ENCODE data around the gene SKOR1. TPM values are rescaled to one million over a fixed set of nuclear protein-coding genes. Genes with fewer than 3 reads are reported as not detected.
A peak's percentile ranks its signal among the peaks of the same experiment; 100 is the strongest.

Gene SKOR1
- total RNA-seq, 1 donor from 2014 or later: 0.10 TPM

DNA sequence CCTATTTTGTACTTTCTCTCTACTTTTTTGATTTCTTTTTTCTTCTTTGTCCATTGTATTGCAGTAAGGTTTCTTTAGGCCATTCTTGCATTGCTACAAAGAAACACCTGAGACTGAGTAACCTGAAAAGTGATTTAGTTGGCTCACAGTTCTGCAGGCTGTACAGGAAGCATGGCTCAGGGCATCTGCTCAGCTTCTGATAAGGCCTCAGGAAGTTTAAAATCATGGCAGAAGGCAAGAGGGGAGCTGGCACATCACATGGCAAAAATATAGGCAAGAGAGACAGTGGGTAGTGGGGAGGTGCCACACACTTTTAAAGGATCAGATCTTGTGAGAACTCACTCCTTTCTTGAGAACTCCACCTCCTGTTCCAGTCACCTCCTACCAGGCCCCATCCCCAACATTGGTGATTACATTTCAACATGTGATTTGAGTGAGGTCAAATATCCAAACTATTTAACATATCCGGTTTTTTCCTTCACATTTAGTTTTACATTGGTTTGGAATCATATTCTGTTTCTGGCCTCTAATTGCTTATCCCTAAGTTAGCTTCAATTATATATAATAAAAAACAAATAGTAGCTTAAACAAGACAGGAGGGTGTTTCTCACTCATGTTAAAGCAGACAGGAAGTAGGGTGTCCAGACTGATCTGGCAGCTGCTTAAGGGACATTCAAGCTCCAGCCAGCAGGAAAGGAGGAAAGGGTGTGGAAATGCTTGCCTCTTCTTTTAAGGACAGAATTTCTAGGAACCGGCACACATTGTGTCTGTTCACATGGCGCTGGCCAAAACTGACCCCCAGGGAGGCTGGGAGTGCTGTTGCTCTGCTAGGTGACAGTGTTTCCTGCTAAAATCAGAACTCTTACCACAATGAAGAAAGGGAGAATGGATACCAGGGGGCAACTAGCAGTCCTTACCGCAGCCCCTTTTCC is 28.8 kb upstream of the SKOR1 start:
- DNase-seq (ENCODE audit: low read depth): no peak

DNA sequence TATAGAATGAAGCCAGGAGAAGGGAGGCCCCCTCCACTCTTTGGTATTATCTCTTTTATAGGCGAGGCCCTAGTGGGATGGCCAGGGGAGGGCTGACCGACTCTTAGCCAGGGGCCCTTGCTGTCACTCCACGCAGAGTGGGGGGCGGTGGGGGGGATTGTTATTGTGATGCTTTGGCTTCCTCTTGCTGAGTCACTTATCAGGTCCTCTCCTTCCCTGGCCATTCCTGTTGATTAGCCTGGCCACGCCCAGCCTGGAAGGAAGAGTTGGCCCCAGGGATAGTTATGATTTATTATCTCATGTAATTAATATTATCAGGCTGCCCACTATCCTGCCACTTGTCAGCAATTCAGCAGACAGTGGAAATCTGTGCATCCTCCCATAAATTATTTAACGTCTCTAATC is 25.5 kb upstream of the SKOR1 start:
- DNase-seq (ENCODE audit: low read depth): no peak

DNA sequence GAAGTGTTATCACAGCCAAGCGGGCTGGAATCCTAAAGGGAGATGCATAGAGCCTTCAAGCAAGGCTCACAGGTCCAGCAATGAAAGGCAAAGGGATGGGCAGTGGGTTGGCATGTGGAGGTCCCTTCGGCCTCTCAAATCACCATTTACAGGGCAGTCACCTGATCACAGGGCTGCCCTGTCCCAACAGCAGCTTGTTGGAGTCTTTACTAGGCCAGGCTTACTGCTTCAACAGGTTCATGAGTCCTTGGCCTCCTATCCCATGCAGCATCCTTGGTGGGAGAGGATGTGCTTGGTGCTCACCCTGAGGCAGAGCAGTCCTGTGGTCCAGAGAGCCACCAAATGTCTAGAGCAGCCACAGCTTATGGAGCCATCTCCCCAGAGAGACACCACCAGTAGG is 24.2 kb upstream of the SKOR1 start:
- no peak for DNase-seq (ENCODE audit: low read depth)

DNA sequence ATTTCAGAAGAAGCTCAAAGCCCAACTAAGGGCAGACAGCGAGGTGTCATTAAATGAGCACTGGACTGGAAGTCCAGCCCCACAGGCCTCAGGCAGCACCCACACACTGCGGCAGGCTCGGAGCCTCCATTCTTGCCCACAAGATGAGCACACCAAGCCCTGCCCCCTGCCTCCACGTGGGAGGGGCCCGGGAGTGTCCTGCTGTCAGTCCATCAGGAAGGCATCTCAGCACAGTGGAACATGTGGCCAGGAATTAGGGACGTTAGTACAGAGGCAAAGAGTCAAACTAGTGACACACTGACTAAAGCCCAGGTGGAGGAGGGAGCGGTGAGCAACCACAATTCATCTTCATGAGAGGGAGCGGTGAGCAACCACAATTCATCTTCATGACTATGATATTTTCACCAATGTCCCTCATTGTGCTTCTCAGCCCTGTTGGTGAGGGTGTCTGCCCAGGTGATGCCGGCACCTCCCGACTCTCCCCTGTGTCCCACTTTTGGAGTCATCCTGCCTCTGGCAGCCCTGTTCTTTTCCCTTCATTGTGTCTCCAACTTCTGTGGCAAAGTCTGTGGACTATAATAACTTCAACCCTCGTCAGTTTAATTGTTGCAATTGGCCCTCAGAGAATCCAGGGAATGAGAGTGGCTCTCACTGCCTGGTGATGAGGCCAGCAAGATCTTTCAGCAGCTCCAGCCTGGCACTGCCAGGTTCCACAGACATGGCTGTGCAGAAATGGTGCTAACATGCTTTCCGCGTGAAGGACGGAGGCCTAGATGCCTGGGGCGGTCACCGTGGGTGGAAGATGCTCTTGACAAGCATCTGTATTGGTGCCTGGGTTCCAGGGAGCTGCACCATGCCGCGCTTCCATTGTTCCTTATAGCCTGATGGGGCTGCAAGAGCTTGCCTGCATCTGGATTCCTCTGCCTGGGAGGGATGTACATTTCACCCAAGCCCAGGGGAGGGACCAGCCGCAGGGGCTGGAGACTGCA is 23.1 kb upstream of the SKOR1 start:
- DNase-seq (ENCODE audit: low read depth): no peak

DNA sequence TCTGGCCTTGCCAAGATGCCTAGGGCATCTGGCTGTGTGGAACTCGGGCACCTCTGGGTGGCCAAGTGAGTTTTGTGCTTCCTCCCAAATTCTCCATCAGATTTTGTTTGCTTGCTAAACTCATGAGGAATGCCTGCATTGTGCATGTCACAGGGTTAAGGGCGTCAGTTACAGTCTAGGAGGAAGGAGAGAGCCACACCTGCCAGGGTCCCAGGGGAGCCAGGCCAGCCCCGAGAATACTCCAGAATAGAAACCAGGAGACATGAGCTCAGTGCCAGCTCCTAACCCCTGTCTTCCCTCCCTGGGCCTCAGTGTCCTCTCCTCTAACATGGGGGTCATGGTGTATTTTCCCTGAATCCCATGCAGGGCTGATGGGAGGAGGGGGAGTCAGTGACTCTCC is 22.0 kb upstream of the SKOR1 start:
- no peak for DNase-seq (ENCODE audit: low read depth)

DNA sequence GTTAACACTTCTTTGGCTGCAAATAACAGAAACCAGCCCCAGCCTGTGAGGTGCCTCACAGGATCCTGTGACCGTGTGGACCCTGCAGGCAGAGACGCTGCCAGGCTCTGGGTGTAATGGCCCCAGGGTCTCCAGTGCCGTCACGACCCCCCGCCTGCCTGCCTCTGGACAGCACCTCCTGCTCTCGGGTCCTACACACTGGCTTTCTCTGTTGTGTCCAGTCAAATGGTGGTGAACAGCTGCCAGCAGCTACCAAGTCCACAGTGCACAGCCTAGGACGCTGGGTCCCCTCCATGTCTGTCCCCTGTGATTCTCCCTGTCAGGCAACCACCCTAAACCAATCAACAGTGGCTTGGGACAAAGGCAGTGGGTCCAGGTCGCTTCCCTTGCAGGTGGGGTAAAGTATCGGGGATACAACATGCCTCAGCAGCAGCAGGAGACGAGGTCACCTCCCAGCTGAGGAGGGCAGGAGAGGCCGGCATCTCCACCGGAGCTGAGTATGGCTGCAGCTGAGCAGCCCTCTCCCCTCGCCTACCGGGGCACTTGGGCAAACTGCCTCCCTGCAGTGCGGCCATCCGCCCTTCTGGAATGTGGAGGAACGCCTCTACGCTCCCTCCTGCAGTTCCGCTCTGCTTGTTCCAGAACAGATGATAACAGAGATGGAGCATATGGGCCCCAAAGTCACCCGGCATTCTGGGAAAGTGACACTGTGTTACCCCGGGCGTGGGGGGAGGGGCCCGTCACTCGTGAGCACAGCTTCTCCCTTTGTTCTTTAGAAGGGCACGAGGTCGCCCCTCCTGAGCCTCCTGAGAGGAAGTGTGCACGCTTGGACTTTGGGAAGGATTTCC is 21.1 kb upstream of the SKOR1 start:
- DNase-seq (ENCODE audit: low read depth): no peak

DNA sequence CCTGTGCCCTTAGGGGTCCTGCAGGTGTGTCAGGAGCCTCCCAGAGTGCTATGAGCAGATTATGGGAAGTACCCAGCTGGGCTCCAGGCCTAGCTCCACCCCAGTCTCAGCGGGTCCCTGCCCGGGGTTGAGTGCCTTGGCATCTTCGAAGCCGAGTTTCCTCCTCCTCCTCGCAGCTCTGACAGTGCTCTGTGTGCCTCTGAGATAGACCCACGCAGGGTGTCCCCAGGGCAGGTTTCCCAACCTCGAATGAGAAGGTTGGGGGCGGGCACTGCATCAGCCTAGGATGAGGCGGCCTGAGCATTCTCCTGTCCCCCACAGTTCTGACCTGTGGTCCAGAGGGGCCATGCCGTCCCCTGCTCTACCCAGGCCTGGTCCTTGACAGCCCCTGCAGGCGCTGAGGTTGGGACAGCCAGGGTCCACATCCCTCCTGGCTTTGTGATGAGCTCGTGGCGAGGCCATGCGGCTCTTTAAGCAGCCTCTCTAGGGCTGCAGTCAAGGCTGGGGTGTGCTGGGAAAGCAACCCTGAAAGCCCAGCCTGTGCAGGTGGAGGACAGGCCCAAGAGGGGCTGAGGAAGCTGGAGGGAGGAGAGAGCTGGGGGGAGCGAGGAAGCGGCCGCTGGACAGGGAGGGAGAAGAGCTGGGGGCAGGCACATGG is 20.2 kb upstream of the SKOR1 start:
- DNase-seq (ENCODE audit: low read depth): no peak

DNA sequence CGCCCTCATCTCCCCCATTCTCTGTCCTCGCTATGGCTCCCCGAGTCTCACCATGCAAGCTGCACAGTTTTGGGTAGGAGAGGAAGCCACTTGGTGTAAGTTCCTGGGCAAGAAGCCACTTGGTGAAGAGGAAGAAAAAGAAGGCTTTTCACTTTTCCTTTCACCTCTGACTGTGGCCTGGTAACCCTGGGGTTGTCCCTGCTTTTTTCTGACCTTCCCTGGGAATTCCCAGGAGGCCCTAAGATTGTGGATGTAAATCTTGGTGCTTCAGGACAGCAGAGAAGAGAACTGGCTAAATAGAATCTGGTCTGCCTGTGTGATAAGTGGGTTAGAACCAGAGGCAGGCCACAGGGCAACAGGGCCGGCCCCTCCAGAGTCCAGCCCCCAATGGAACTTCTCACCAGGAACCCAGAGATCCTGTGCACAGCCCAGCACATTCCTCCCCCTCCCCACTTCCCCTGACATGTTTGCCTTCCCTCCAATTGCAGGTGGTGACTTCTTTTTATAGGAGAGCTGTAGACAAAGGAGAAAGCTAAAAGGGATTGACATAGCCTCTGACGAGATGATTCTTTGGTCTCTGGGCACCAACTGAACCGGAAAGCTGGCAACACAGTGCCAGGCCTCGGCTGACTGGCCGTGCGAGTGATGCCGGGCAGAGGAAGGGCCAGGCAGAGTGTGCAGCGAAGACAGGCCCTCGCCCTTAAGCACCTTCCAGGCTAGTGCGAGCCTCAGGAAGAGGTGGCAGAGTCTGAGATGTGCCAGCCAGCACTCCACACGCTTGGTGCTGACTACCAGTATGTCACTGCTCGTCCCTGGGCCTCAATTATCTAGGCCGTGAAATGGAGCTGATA is 19.4 kb upstream of the SKOR1 start:
- peak; percentile 17 for DNase-seq (ENCODE audit: low read depth)

DNA sequence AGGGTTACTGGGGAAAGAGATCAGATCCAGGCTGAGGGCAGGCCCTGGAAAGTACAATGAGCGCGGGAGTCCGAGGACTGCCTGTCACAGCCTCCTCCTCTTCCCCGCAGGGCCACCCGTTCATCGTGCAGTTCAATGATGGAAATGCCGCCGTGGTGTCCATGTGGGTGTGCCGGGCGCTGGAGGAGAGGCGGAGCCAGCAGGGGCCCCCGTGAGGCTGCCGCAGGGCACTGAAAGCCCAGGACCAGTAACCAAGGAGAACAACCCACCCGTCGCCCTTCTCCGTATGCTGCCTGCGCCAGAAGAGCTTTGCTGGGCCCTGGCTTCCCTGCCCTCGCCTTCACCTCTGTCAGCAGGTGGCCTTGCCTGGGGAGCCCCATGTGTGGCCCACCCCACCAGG is 18.8 kb upstream of the SKOR1 start:
- DNase-seq (ENCODE audit: low read depth): no peak

DNA sequence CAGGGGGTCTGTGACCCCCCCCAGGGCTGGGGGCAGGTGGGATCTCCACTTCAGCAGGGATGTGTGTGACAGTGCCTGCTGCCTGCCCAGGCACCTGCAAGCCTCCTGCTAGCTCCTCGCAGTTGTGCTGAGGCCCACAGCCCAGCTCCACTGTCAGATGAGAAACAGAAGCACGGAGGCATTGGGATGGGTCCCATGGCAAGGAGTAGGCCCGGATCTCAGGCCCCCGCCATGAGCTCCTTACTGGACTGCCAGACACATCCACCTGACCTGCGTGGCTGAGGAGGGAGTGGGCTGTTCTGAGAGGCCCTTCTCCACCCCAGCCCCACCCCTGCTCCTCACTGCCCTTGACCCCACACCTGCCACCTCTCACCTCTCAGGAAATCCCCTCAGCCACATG is 18.2 kb upstream of the SKOR1 start:
- DNase-seq (ENCODE audit: low read depth): no peak

DNA sequence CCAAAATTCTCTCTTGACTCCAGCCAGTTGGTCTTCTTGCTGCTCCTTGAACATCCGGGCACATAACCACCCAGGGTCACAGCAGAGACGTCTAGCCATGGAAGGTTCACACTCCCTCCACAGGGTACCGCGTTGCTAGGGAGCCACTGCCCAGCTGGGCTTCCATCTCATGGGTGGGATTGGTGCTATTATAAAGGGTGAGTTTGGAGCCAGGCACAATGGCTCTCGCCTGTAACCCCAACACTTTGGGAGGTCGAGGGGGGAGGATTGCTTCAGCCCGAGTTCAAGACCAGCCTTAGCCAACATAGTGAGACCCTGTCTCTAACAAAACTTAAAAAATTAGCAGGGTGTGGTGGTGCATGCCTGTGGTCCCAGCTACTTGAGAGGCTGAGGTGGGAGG is 17.5 kb upstream of the SKOR1 start:
- no peak for DNase-seq (ENCODE audit: low read depth)

DNA sequence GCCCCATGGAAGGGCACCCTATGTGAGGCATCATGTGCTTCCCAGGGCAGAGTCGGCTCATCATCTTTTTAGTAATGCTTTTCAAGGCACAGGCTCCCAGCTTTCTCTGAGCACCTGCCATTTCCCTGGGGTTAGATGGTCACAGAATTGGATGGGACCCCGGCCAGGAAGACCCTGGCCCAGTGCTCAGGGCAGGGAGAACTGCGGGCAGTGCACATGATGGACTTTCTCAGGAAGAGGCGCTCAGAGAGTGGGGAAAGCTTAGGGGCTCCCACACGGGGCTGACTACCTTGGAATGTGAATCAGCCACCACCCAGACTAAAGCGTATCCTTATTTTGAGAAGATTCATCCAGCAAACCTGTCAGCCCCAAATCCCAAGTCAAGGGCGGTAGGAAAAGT is 16.5 kb upstream of the SKOR1 start:
- DNase-seq (ENCODE audit: low read depth): no peak

DNA sequence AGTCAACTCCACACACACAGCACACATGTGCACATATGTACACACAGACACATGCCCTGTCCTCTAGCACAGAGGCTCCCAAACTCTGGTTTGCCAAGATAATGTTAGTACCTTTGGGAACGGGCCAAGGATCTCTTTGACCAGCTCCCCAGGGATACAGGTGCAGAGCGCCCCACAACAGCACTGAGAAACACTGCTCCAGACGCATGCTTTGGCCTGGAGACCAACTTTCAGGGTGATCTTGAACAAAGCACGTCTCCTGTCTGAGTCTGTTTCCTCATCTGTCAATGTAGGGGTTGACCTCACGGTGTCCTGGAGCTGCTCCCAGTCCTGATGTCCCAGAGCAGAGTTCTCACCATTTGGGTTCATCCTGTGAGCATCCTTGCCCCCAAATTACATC is 15.9 kb upstream of the SKOR1 start:
- DNase-seq (ENCODE audit: low read depth): no peak

DNA sequence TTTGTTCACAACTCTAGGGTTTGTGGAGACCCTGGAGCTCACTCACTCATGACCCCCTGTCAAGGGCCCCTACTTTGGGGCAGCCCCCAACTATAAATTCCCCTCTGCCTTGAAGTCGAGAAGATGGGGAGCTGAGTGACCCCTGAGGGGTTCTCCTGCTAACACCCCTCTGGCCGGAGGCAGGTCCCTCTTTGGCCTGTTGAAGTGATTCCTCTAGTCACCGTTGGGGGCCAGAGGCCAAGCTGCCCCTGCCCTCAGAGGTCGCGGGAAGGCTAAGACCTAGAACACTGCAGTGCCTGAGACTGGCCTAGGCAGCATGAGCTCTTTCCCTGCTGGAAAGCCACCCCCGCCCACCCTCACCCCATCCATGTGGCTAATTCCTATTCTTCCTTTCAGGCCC is 15.4 kb upstream of the SKOR1 start:
- DNase-seq (ENCODE audit: low read depth): no peak

DNA sequence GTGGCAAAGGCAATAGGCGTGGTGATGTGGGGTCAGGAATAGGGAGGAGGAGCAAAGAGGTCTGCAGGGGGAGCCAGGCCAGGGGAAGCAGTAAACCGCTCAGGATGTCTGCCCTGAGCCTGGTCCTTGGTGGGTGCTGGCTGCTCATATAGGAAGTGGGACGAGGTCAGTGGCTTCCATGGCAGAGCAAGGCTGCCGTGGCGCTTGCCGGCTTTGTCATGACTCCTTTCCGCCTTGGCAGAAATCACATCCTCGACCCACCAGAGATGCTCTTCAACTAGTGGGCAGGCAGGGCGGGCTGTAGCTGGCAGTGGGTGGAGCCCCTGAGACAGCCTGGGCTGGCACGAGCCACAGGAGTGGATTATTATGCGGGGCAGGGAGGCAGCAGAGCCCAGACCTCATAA is 13.1 kb upstream of the SKOR1 start:
- DNase-seq (ENCODE audit: low read depth): no peak

DNA sequence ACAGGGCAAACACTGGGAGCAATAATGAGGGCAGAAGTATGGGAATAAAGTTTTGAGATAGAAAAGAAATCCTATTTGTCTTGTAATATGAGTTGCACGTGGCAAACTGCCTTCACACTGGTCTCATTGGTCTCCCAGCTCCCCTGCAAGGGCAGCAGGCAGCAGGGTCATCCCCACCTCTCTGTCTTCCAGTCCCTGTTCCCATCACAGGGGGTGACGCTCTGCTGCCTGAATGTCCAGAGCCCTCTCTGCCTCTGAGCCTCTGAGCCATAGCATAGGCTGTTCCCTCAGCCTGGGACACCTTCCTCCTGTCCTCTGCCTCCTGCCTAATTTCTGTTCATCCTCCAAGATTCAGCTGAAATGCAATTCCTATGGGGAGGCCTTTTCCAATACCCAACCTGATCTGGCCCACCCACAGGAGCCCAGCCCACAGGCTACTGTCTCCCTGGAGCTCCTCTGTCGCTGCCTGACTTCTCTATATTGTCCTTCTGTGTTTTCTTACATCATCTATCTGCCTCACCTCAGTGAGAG is 12.1 kb upstream of the SKOR1 start:
- DNase-seq (ENCODE audit: low read depth): no peak

DNA sequence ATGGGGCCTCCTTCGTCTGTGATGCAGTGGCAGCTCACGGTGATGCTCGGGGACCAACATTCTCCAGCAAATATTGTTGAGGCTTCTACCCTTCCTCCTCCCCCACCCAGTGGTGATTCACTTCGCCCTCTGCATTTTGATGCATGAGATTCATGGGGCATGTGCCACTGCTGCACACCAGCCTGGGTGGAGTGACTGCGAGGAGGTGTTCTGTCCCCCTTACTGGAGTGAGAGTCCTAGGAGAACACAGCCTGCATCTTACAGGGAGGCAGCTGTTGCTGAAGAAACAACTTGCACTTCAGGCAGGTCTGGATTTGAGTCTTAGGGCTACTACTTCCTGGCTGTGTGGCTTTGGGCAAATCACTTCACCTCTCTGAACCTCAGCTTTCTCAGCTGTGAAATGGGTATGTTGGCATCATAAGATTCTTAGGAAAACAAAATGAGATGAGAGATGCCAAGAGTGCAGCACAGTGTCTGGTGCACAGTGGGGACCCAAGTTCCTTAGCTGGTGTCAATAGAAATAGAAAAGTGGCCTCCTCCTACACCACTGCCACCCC is 10.2 kb upstream of the SKOR1 start:
- DNase-seq (ENCODE audit: low read depth): no peak

DNA sequence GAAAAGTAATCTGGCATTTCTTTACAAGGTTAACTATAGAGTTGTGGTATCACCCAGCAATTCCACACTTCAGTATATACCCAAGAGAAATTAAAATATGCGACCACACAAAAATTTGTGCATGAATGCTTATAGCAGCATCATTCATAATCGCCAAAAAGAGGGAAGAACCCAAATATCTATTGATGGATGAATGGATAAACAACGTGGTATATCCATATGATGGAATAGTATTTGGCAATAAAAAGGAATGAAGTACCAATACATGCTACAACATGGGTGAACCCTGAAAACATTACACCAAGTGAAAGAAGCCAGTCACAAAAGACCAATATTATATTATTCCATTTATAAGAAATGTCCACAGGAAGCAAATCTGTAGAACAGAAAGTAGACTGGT is 8.6 kb upstream of the SKOR1 start:
- no peak for DNase-seq (ENCODE audit: low read depth)

DNA sequence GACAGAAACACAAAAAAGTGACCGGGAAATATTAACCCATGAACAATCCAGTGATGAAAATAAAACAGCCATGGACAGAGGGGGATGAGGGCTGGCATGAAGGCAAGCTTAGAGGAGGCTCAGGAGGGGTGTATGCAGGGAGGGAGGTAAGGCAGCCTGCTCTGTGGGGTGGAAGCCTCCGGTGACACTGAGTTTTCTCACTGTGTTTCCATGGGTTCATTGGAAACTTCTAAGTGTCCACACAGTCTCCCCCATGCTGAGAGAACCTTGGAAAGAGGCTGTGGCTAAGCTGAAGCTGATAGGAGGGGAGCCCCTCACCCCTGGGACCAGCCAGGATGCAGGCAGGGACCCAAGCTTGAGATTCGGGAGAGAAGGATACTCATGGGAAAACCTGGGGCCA is 6.8 kb upstream of the SKOR1 start:
- no peak for DNase-seq (ENCODE audit: low read depth)

DNA sequence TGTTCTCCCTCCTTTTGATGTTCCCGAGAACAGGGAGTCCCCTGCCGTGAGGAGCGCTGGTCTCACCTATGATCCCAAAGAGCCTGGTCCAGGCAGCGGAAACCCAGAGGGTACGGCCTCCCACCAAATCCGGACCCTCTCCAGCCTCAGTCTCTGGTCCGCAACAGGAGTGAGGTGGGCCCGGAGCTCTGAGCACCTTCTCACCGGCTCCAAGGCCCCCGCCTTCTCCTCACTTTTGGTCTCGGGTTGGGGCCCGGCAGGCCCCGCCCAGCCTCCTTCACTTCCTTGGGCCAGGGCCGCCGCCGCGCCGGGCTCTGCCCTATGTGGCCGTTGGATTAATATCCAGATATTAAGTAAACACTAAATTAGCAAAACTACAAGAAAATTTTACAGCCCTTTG is 5.7 kb upstream of the SKOR1 start:
- DNase-seq (ENCODE audit: low read depth): no peak

All from renal cortical epithelial cell (primary cell).